ENCODE results near the gene CDYL2. TPM values are rescaled to one million over a fixed set of nuclear protein-coding genes. Genes with fewer than 3 reads are reported as not detected.

Gene CDYL2
- total RNA-seq, 4 donors from 2014 or later, result 1.8 to 4.8 (median 3.1) TPM

DNA sequence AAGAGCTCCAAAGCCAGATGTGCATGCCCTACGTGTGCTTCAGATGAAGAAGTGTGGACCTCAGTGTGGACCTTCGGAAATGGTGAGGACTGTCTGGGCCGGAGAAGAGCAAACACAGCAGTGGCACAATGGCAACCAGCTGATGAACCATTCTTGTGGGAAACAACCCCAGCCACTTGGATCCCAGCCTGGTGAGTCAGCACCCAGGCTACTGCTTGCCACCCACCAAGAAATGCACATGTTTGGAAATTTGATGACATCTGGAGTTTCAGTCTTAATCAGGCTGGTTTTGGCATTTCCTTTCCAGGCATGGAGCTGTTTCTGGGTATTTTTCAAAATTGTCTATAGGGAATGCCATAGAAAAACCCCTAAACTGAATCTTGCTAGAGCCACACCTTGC is 220.9 kb downstream of the CDYL2 start:
- H3K9me3 ChIP-seq, result no peaks in the 10 kb centered on the region
- WGBS, 2 donors, result 71% methylated on average over 3 of the region's 3 CpGs
- H3K4me1 ChIP-seq, result no peaks in the 10 kb centered on the region
- H3K4me3 ChIP-seq, result no peak overlapping the region
- intact Hi-C loops (cut with DNase I), result no loop called here
- no peak overlapping the region for H3K27ac ChIP-seq
- no peak for TF ChIP-seq POLR2A (IDR thresholded peaks at IDR 0.05)
- TF ChIP-seq, protein P1, sequence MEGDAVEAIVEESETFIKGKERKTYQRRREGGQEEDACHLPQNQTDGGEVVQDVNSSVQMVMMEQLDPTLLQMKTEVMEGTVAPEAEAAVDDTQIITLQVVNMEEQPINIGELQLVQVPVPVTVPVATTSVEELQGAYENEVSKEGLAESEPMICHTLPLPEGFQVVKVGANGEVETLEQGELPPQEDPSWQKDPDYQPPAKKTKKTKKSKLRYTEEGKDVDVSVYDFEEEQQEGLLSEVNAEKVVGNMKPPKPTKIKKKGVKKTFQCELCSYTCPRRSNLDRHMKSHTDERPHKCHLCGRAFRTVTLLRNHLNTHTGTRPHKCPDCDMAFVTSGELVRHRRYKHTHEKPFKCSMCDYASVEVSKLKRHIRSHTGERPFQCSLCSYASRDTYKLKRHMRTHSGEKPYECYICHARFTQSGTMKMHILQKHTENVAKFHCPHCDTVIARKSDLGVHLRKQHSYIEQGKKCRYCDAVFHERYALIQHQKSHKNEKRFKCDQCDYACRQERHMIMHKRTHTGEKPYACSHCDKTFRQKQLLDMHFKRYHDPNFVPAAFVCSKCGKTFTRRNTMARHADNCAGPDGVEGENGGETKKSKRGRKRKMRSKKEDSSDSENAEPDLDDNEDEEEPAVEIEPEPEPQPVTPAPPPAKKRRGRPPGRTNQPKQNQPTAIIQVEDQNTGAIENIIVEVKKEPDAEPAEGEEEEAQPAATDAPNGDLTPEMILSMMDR (IDR thresholded peaks at IDR 0.05), result no peak
- peaks cover 0 to 3% (median 0%) of the 10 kb centered on the region in 4 donors for H3K27me3 ChIP-seq
- no peak for DNase-seq
- H3K36me3 ChIP-seq, result no peaks in the 10 kb centered on the region

DNA sequence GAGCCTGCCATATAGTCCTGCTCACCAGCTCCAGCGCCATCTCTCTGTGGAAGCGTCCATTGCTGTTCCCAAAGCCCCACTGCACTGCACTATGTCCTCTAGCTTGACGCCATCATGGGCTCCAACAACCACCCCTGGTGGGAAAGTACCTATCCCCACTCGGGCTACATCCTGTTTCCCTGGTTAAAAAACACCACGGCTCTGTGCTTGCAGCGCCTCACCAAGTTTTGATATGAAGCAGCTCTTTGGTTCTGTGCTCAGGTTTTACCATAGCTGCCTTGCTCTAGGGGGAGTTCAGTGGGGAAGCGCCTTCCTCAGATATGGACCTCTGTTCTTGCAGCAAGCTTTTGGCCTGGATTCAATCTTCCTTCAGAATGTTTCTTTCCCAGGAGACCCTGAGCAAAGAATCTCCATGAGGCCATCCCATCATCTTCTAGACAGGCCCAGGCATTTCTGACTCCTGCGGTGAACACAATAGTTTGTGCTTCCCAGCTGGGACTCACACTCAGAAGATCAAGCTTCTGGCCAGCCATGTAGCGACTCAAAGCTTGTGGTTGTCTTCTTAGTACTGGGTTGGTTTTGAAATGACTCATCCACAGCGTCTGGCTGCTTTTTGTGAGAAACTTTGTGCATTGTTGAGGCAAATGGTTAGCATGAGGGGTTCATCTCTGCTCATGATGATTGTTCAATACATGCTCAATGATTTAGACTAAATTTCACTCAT is 224.1 kb downstream of the CDYL2 start:
- intact Hi-C loops (cut with DNase I), result no loop called here
- 65 to 69% methylated on average over 8 to 9 of the region's 10 CpGs for WGBS, 2 donors

DNA sequence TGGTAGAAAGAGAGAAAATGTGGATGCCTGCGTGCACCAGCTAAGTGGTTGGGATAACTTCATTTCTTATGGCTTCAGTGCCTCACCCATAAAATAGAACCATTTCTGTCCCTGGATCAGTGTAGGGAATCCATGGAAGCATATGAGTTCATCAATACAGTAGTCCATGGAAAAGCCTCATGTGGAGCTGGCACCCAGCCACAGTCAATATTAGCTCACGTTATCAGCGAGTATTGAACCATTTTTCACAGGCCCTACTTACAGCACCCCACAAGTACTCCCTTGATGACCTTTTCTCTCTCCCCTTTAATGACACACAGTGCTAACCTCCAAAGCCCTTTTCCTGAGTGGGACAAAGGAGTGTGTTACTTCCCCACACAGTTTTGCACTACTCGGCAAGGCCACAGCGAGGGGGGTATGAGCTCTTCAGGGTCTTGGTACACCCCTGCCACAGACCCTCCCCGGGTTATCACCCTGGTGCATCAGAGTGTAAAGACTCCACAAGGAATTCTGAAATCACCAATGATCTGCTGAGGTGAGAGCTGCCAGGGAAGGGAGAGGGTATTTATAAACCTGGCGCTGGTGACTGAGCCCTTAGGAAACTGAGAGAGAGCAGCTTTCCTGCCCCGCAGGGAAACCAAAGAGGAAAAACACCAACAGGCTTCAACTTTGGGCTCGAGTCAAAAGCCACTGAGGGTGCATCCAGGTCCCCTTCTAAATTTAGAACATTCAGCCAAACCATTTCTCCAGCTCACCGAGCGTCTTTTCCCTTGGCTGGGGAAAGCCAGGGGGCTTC is 226.7 kb downstream of the CDYL2 start:
- no peak overlapping the region for H3K27ac ChIP-seq
- TF ChIP-seq, protein P1 (IDR thresholded peaks at IDR 0.05), result no peak
- no peak for TF ChIP-seq POLR2A (IDR thresholded peaks at IDR 0.05)
- H3K9me3 ChIP-seq, result no peaks in the 10 kb centered on the region
- intact Hi-C loops (cut with DNase I), result no loop called here
- WGBS, 2 donors, result 75 to 86% methylated on average over 7 to 8 of the region's 11 CpGs
- H3K4me1 ChIP-seq, result no peaks in the 10 kb centered on the region
- no peaks in the 10 kb centered on the region for H3K36me3 ChIP-seq
- H3K4me3 ChIP-seq, result no peak overlapping the region
- DNase-seq, result no peak
- no peaks in the 10 kb centered on the region for H3K27me3 ChIP-seq

More for the DNA sequence above, 224.1 kb downstream of the CDYL2 start:
- H3K9me3 ChIP-seq, result no peaks in the 10 kb centered on the region
- no peaks in the 10 kb centered on the region for H3K4me1 ChIP-seq
- no peak overlapping the region for H3K27ac ChIP-seq
- no peaks in the 10 kb centered on the region for H3K27me3 ChIP-seq
- TF ChIP-seq POLR2A (IDR thresholded peaks at IDR 0.05), result no peak
- TF ChIP-seq, protein P1 (IDR thresholded peaks at IDR 0.05), result no peak
- H3K4me3 ChIP-seq, result no peak overlapping the region
- no peaks in the 10 kb centered on the region for H3K36me3 ChIP-seq
- DNase-seq, result no peak

DNA sequence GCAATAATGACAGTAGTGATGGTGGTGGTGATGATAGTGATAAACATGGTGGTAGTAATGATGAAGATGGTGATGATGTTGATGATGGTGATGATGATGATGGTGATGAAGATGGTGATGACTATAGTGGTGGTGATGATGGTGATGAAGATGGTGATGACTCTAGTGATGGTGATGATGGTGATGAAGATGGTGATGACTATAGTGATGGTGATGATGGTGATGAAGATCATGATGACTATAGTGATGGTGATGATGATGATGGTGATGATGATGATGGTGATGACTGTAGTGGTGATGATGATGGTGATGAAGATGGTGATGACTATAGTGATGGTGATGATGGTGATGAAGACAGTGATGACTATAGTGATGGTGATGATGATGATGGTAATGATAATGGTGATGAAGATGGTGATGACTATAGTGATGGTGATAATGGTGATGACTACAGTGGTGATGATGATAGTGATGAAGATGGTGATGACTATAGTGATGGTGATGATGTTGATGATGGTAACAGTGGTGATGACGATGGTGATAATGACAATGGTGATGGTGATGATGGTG is 228.0 kb downstream of the CDYL2 start:
- DNase-seq, result no peak
- WGBS, 2 donors, result 73 to 84% methylated on average over 1 of the region's 1 CpG
- H3K36me3 ChIP-seq, result no peaks in the 10 kb centered on the region
- TF ChIP-seq POLR2A (IDR thresholded peaks at IDR 0.05), result no peak
- no peak overlapping the region for H3K27ac ChIP-seq
- intact Hi-C loops (cut with DNase I), result no loop called here
- H3K4me3 ChIP-seq, result no peak overlapping the region
- H3K9me3 ChIP-seq, result no peaks in the 10 kb centered on the region
- no peaks in the 10 kb centered on the region for H3K27me3 ChIP-seq
- no peaks in the 10 kb centered on the region for H3K4me1 ChIP-seq

DNA sequence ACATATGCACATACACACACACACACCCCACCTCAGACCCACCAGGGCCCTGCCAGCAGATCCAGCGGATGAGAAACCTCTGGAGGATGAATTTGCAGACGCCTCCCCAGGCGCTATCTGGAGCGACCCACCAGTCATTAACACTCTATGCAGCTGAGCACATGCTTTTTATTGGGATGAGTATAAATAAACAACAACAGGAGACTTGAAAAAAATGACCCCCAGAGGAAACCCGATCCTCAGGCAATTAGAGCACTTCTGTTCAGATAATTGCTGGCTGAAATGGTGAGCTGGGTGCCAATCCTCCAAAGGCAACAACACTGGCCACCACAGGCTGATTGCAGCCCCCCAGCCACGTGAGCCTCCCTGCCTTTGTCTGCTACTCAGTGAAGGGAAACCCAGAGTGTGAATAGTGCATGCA is 230.7 kb downstream of the CDYL2 start:
- Histone ChIP-seq H3K4me3 (no peak overlapping the region), H3K9me3 (no peaks in the 10 kb centered on the region), H3K36me3 (no peaks in the 10 kb centered on the region), H3K27ac (no peak overlapping the region), H3K4me1 (peaks cover 0 to 15% (median 11%) of the 10 kb centered on the region in 3 donors), H3K27me3 (no peaks in the 10 kb centered on the region)
- intact Hi-C loops (cut with DNase I), result no loop called here
- TF ChIP-seq, protein P1 (IDR thresholded peaks at IDR 0.05), result no peak
- TF ChIP-seq POLR2A (IDR thresholded peaks at IDR 0.05), result no peak
- DNase-seq, result no peak
- 75 to 100% methylated on average over 1 to 6 of the region's 6 CpGs for WGBS, 2 donors
